Panc1 (cell line): ENCODE measurements around the gene LACTBL1.

Source experiments
- POLR2AphosphoS5 ChIP-seq: IDR thresholded peaks from 2 replicates; pipeline ENCODE4 v1.6.1; 2012; ENCODE audit warnings: mild to moderate bottlenecking, low read depth, low read length, moderate library complexity
- SIN3A ChIP-seq: IDR thresholded peaks from 2 replicates; pipeline ENCODE4 v1.6.1; 2012; ENCODE audit warnings: low read depth, mild to moderate bottlenecking, low read length, moderate library complexity, borderline replicate concordance; ENCODE audit not compliant: insufficient read depth
- TCF7L2 ChIP-seq: IDR thresholded peaks from 2 replicates; pipeline ENCODE4 v1.6.1; 2011; ENCODE audit warnings: mild to moderate bottlenecking, low read depth, low read length, inconsistent platforms
- TF ChIP-seq, protein P1 (sequence below): fragments of 450-650 bp; IDR thresholded peaks from 2 replicates; pipeline ENCODE4 v1.5.1; 2017; ENCODE audit warnings: mild to moderate bottlenecking

DNA sequence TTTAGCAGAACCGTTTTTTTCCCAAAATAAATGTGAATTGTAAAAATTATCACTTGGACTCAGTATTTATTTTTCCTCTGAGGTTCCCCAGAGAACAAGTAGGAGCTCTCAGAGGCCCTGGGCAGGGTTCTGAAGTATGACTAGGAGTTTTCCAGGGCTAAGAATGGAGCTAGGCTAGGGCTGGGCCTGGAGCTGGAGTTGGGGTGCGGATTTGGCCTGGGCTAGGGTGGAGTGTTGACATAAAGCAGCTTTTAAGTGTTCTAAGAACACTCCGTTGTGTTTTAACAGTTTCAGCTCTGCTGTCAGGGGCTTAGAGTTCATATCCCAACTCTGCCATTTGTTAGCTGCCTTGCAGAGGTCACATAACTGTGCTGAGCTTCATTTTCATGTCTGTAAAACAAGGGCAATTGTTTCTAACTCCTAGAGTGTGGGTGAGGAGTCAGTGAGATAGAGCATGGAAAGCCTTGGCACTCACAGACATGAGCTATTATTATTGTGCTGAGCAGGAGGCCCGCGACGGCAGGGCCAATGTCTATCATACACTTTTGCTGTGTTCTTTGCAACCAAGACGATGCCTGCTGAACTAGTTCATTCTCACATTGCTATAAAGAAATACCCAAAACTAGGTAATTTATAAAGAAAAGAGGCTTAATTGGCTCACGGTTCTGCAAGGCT lies 51.1 kb downstream of the LACTBL1 start:
- TF ChIP-seq, protein P1, sequence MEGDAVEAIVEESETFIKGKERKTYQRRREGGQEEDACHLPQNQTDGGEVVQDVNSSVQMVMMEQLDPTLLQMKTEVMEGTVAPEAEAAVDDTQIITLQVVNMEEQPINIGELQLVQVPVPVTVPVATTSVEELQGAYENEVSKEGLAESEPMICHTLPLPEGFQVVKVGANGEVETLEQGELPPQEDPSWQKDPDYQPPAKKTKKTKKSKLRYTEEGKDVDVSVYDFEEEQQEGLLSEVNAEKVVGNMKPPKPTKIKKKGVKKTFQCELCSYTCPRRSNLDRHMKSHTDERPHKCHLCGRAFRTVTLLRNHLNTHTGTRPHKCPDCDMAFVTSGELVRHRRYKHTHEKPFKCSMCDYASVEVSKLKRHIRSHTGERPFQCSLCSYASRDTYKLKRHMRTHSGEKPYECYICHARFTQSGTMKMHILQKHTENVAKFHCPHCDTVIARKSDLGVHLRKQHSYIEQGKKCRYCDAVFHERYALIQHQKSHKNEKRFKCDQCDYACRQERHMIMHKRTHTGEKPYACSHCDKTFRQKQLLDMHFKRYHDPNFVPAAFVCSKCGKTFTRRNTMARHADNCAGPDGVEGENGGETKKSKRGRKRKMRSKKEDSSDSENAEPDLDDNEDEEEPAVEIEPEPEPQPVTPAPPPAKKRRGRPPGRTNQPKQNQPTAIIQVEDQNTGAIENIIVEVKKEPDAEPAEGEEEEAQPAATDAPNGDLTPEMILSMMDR, result no peak
- no peak for TF ChIP-seq POLR2AphosphoS5
- no peak for TF ChIP-seq TCF7L2
- no peak for TF ChIP-seq SIN3A
